ENCODE measurements around the gene CD44. TPM values are rescaled to one million over a fixed set of nuclear protein-coding genes. Genes with fewer than 3 reads are reported as not detected.

The CD44 gene
- total RNA-seq, 1 donor from 2014 or later = 548 TPM

DNA sequence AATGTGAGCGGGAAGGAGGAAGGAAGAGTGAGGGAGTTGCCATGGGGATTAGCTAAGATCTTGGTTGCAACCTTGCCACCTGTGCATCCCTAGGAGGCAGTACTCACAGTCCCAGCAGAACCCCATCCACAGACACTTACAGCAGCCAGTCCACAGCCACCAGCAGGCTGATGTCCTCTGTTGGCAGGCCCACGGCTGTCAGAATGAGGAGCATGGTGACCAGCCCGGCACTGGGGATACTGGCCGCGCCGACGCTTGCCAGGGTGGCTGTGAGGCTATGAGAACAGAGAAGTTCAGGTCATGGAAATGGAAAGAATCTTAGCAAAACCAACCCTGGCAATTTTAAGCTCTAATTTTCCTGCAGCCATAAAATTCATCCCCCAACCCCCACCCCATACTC is 141.8 kb downstream of the CD44 start:
- Histone ChIP-seq H3K9me3 (no peaks in the 10 kb centered on the region), H3K4me1 (peaks cover 3% of the 10 kb centered on the region), H3K4me3 (no peak overlapping the region), H3K36me3 (no peaks in the 10 kb centered on the region), H3K27ac (no peak overlapping the region), H3K27me3 (no peaks in the 10 kb centered on the region)
- intact Hi-C loops (cut with DNase I) = no loop called here
- DNase-seq (no peak), ATAC-seq (no peak)
- TF ChIP-seq CTCF (IDR thresholded peaks at IDR 0.05) = no peak

- no peak overlapping the region for H3K4me3 ChIP-seq
- no peaks in the 10 kb centered on the region for H3K27me3 ChIP-seq
- no peak for TF ChIP-seq CTCF (IDR thresholded peaks at IDR 0.05)
- DNase-seq = no peak
- H3K9me3 ChIP-seq = no peaks in the 10 kb centered on the region
- H3K36me3 ChIP-seq = no peaks in the 10 kb centered on the region
- H3K27ac ChIP-seq = no peak overlapping the region
- no peaks in the 10 kb centered on the region for H3K4me1 ChIP-seq
- intact Hi-C loops (cut with DNase I) = no loop called here
- no peak for ATAC-seq
Measured at GRCh38 chr11:35281169-35281688, 142.3 kb downstream of the CD44 start.

Other genes starting within 250 kb of the CD44 start
- gene APIP, start 222.8 kb upstream of the CD44 start, total RNA-seq = 26.5 TPM
- 40.8 TPM for gene PDHX, start 222.6 kb upstream of the CD44 start, total RNA-seq

Measured in upper lobe of right lung (tissue), 1 donor.